PFSK-1 (cell line): Measurements from ENCODE around the gene STK24.

Source experiments
- FOXP2 ChIP-seq: optimal IDR thresholded peaks from 2 replicates; pipeline ENCODE3; 2011; ENCODE audit warnings: borderline replicate concordance, control low read depth, inconsistent platforms; ENCODE audit not compliant: insufficient read depth; ENCODE audit errors: extremely low read length, extremely low read depth
- POLR2AphosphoS5 ChIP-seq: IDR thresholded peaks from 2 replicates; pipeline ENCODE4 v1.6.1; 2012; ENCODE audit warnings: low read depth, mild to moderate bottlenecking, control low read depth, low read length, moderate library complexity
- REST ChIP-seq, 2 experiments: IDR thresholded peaks; 2 replicates each; pipeline versions ENCODE4 v1.6.1 to v1.8.0; 2011 to 2012; ENCODE audit warnings: low read depth in 2 of 2, low read length in 2 of 2, control low read depth in 1 of 2, inconsistent platforms in 1 of 2, mild to moderate bottlenecking in 1 of 2, moderate library complexity in 1 of 2; ENCODE audit not compliant: insufficient read depth in 1 of 2
- SIN3A ChIP-seq: IDR thresholded peaks from 2 replicates; pipeline ENCODE4 v1.6.1; 2012; ENCODE audit warnings: mild to moderate bottlenecking, low read length, moderate library complexity, borderline replicate concordance; ENCODE audit not compliant: insufficient read depth
- TAF1 ChIP-seq: IDR thresholded peaks from 2 replicates; pipeline ENCODE4 v1.6.1; 2012; ENCODE audit warnings: low read length, control low read depth, borderline replicate concordance; ENCODE audit not compliant: insufficient read depth

The STK24 gene

GRCh38 chr13:98478189-98479129, 98.4 kb downstream of the STK24 start:
- no peak for TF ChIP-seq REST (IDR thresholded peaks at IDR 0.05; ENCODE audit: insufficient read depth in 1 of 2, low read depth in 2 of 2, low read length in 2 of 2)
- TF ChIP-seq SIN3A = no peak
- TF ChIP-seq FOXP2 = no peak
- TF ChIP-seq TAF1 = no peak
- TF ChIP-seq POLR2AphosphoS5 = no peak

- no peak for TF ChIP-seq POLR2AphosphoS5
- TF ChIP-seq REST (IDR thresholded peaks at IDR 0.05; ENCODE audit: insufficient read depth in 1 of 2, low read depth in 2 of 2, low read length in 2 of 2) = no peak
- TF ChIP-seq TAF1 = no peak
- peak; percentile 76 for TF ChIP-seq FOXP2
- TF ChIP-seq SIN3A = no peak
These were observed 100.4 kb downstream of the STK24 start for GRCh38 chr13:98476538-98476966.

GRCh38 chr13:98476106-98476505, 100.8 kb downstream of the STK24 start:
- TF ChIP-seq POLR2AphosphoS5 (no peak), REST (IDR thresholded peaks at IDR 0.05; ENCODE audit: insufficient read depth in 1 of 2, low read depth in 2 of 2, low read length in 2 of 2) (no peak), TAF1 (no peak), SIN3A (no peak), FOXP2 (no peak)

GRCh38 chr13:98475522-98475921, 101.4 kb downstream of the STK24 start:
- TF ChIP-seq TAF1 = no peak
- TF ChIP-seq REST (IDR thresholded peaks at IDR 0.05; ENCODE audit: insufficient read depth in 1 of 2, low read depth in 2 of 2, low read length in 2 of 2) = no peak
- no peak for TF ChIP-seq FOXP2
- no peak for TF ChIP-seq POLR2AphosphoS5
- no peak for TF ChIP-seq SIN3A
